Suppressor macrophage (primary cell): ENCODE data around the gene KCTD19.

Source experiments
- DNase-seq, 4 experiments: peaks; one replicate each; pipeline ENCODE4 v3.0.0-alpha.2; 2020 to 2022

The KCTD19 gene

GRCh38 chr16:67283039-67283825, 43.3 kb downstream of the KCTD19 start:
- peak; percentile 35 to 66 (median 60) for DNase-seq

DNA sequence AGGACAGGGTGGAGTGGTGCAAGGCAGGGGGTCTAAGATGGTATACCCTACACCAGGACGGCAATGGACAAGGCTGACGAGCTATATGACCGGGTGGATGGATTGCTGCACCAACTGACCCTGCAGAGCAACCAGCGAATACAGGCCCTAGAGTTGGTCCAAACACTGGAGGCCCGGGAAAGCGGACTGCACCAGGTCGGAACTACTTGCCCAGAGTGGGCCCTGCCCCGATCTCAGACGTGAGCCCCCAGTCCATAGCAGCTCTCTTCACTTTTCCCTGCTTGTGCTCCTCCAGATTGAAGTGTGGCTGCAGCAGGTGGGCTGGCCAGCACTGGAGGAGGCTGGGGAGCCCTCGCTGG, 44.1 kb downstream of the KCTD19 start:
- no peak for DNase-seq

DNA sequence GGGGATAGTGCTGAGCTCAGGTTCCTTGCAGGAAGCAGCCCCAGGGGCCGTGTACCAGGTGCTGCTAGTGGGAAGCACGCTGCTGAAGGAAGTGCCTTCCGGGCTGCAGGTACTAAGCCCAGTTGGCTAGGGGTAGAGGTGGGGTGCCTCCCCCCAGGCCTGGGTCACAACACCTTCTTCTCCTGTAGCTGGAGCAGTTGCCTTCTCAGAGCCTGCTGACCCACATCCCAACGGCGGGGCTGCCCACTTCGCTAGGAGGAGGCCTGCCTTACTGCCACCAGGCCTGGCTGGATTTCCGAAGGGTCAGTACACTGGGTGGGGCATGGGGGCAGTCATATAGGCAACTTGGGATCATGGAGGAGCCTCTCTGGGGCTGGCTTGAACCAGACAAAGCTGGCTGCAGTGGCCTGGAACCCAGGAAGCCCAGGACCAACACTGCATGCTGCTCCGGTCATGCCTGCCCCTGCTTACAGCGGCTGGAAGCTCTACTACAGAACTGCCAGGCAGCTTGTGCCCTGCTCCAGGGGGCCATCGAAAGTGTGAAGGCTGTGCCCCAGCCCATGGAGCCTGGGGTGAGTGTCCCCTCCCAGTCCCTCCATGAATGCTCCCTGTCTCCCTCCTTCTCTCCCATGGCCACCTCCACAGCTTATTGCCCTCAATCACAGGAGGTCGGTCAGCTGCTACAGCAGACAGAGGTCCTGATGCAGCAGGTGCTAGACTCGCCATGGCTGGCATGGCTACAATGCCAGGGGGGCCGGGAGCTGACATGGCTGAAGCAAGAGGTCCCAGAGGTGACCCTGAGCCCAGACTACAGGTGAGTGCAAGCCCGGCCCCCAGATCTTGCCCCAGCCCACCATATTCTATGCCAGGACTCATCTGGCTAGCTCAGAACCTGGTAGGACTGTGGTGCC, 44.8 kb downstream of the KCTD19 start:
- DNase-seq: no peak

- DNase-seq: no peak
Observed at GRCh38 chr16:67280090-67281015, 46.2 kb downstream of the KCTD19 start.

DNA sequence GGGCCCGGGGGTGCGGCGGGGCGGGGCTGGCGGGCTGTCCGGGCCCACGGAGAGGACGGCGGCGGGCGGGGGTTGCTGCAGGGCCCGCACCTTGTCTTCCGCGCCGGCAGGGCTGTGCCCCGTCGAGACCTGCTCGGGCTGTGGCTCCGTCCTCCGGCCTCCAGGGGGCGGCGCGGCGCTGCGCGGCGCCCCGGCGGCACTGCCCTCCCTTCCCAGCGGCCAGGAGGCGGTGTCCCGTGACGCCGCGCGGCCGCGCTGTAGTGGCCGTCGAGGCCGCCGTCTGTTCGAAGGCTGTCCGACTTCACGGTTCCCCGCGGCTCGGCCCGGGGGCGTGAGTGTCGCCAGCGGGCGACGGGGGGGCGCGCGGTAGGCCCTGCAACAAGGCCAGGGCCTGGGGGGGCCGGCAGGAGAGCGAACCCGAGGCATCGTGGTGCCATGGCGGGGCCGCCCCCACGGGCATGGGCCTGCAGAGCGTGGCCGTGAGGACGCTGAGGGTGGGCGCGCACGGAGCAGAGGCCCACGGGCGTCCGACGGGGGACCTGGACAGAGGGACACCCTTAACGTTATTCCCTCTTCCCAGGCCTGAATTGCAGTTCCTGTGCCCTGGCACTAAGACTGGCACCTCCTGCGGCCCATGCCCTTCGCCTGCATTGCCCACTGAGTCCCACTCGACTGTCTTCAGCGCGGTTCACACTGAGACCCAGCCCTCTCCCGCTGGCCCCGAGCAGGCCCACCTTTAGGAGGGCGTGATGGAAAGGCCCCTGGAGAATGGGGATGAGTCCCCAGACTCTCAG, 47.0 kb downstream of the KCTD19 start, which contains the start of gene PLEKHG4:
Gene PLEKHG4, plus strand, starts transcription at position 237 of the 794 bp plus-strand sequence. Its CDS starts 513 bp downstream, at position 750.
- peak; percentile 78 to 91 (median 84) for DNase-seq

DNA sequence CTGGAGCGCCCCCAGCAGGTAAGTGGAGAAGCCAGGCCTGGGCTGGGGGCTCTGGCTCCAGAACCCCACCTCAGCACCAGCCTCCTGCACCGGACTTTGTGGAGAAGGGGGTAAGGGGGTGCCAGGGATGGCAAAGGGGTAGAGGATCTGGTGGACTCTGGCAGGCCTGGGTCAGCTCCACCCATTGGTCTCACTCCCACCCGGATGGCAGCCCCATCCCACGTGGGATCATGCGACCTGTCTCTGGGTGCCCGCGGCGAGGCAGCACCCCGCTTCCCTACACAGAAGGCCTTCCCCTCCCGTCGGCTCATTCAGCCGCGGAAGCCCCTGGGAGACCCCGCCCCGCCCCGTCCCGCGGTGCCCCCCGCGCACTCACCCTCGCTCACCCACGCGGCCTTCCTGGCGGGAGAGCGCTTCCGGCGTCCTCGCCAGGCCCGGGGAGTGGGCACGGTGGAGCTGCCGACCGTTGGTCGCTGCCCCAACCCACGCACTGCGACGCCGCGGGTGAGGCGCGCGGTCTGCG, 47.7 kb downstream of the KCTD19 start:
- peak in 3 of 4 experiments; percentile 61 to 80 (median 73) for DNase-seq

DNA sequence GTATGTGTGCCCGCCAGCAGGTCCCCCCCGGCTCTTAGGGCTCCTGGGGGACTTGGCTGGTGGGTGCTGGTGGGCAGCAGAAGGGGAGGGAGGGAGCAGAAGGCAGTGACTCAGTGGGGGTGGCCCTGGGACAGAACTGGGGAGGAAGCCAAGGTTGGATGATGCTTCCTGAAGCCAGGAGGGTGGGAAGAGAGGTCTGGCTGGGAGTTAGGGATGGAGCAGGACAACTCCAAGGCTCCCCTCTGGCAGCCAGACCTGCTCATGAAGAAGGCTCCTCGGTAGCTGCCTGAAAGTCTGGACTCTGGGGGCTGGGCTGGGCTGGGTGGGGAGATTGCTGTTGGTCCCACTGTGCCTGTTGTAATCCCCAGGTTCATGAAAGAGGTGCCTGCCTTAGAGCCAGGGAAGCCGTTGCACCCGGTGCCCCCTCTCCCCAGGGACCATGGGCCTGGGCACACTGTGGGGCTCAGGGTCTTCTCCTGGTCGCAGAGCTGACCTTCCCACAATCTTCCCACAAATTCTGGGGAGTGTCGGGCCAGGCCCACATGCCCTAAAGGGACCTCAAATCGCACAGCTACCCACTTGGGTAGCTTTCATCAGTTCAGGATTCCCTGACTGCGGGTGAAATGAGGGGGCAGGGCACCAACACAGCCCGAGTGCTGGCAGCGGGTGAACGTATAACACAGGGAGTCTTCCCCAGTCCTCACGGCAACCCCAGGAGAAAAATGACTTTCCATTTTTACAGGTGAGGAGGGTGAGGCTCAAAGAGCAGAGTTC, 48.4 kb downstream of the KCTD19 start:
- DNase-seq: peak in 2 of 4 experiments; percentile 9 to 17

DNA sequence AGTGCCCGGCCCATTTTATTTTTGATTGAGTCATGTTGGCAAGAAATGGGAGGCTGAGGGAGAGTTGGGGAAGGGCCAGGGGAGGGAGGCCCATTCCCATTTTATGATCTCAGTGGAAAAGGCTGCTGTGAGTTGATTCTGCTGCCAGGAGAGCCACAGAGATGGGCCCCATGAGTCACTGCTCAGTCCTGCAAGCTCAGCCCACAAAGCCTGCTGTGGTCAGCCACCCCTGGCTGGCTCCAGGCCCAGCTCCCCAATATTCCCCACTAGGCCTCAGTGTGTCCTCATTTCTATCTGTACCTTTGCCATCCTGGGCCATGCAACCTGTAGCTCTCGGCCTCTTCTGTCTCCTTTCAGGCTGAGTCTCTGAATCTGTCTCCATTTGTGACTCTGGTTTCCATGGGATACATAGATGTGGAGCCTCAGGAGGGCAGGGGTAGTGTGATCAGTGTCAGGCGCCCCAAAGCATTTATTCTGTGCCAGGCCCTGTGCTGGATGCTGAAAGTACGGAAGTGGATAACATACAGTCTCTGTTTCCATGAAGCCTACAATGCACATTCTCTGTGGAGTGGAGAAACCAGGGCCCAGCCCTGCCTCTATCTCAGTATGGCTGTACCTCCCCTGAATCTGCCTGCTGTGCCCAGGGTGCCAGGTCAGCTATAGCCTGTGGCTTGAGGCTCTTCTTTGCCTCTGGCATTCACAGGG, 49.1 kb downstream of the KCTD19 start:
- DNase-seq: peak; percentile 63 to 79 (median 74)

GRCh38 chr16:67275321-67275720, 51.2 kb downstream of the KCTD19 start:
- no peak for DNase-seq

DNA sequence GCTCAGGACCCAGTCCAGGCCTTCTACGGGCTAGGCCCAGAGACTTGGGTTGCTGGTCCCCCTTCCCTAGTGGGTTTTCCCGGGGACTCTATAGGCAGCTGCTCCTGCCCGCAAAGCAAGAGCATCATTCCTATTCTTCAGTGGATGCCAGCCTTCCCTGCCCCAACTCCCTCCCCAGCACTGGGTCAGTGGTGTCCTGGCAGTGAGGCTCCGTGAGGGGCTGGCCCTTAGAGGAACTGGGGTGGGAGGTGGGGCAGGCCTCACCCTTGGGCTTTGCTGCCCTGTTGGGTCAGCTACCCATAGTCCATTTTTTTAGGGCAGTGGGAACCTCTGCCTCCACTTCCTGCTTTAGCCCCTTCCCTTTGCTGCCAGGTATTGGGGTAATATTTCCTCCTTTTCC, 55.1 kb downstream of the KCTD19 start:
- DNase-seq: no peak

DNA sequence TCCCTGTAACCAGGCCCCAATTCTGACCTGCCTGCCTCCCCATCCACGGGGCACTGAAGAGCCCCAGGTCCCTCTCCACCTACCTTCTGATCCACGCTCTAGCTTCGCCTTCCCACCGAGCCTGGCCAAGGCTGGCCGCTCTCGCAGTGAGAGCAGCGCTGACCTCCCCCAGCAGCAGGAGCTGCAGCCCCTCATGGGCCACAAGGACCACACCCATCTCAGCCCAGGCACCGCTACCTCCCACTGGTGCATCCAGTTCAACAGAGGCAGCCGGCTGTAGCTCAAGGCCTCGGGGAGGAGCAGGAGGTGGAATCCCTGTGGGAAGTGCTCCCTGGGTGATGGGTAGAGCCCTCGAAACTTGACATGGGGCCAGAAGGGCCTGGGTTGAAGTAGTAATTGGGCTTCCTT, 55.6 kb downstream of the KCTD19 start:
- DNase-seq: no peak

DNA sequence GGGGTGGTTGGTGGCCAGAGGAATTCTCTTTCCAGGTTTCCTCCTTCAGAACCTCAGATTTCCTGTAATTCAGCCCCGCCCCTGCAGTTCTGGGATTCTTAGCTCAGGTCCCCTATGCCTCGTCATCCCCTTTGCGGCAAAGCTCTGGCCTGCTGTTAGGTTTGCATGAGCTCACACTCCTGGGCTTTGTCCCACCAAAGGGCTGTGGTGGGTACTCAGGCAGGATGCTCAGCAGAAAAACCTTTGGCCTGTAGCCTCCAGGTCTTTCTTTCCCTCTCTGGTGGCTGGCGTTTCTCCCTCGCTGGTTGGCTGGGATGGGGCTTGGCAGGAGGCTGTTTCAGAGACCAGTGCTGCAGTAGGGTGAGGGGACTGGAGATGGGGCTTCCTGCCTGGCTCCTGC, 56.8 kb downstream of the KCTD19 start:
- DNase-seq: no peak

DNA sequence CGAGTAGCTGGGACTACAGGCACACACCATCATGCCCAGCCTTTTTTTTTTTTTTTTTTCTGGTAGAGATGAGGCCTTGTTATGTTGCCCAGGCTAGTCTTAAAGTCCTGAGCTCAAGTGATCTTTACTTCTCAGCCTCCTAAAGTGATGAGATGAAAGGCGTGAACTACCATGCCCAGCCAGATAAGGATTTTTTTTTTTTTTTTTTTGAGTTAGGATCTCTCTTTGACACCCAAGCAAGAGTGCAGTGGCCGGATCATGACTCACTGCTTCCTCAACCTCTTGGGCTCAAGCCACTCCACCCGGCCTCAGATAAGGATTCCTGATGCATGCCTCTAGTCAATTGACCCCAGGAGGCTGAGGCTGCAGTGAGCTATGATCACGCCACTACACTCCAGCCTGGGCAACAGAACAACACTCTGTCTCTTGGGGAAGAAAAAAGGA, 58.4 kb downstream of the KCTD19 start:
- peak; percentile 28 to 58 (median 51) for DNase-seq

- peak in 1 of 4 experiments; percentile 2 for DNase-seq
Observed at GRCh38 chr16:67265834-67266233, 60.7 kb downstream of the KCTD19 start.

GRCh38 chr16:67264866-67265265, 61.7 kb downstream of the KCTD19 start:
- peak in 1 of 4 experiments; percentile 1 for DNase-seq

GRCh38 chr16:67264277-67264676, 62.3 kb downstream of the KCTD19 start:
- peak in 1 of 4 experiments; percentile 21 for DNase-seq

- DNase-seq: no peak
Observed at GRCh38 chr16:67263201-67263600, 63.3 kb downstream of the KCTD19 start.

- DNase-seq: peak; percentile 47 to 68 (median 64)
Observed at GRCh38 chr16:67260426-67261063, 66.0 kb downstream of the KCTD19 start.

DNA sequence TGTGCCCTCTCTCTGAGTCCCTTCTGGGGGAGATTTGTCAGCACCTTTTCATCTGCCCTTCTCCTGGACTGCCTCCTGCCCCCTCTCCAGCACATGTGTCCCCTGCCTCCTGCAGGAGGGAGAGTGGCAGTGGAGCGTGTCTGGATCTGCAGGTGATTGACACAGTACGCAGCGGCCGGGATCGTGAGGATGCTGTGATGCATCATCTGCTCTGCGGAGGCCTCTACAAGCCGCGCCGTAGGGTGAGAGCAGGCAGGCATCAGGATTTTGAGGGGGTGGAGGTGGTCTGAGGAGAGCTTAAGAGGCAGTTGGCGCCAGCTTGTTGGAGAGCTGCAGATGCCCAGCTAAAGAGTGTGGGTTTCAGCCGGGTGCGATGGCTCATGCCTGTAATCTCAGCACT, 66.8 kb downstream of the KCTD19 start:
- DNase-seq: no peak
